Type B pancreatic cell (in vitro differentiated cells): ENCODE data around the gene AFDN. TPM values are rescaled to one million over a fixed set of nuclear protein-coding genes. Genes with fewer than 3 reads are reported as not detected.

Source experiments
- DNase-seq: peaks from one replicate; pipeline ENCODE4 v3.0.0; 2021; ENCODE audit warnings: mixed read lengths; ENCODE audit not compliant: unreplicated experiment; ENCODE audit errors: extremely low spot score
- H3K27ac Mint-ChIP-seq: 2 replicates; pipeline ENCODE4 v1.8.0; 2021; ENCODE audit warnings: mild to moderate bottlenecking, mixed read lengths
- H3K27me3 Mint-ChIP-seq: 2 replicates; pipeline ENCODE4 v1.8.0; 2021; ENCODE audit warnings: mixed read lengths
- H3K36me3 Mint-ChIP-seq: 2 replicates; pipeline ENCODE4 v1.8.0; 2021; ENCODE audit warnings: mixed read lengths
- H3K4me1 Mint-ChIP-seq: one replicate; pipeline ENCODE4 v1.8.0; 2021; ENCODE audit warnings: mixed read lengths; ENCODE audit not compliant: unreplicated experiment
- H3K4me3 Mint-ChIP-seq: 2 replicates; pipeline ENCODE4 v1.8.0; 2021; ENCODE audit warnings: mild to moderate bottlenecking, mixed read lengths
- H3K9me3 Mint-ChIP-seq: 2 replicates; pipeline ENCODE4 v1.8.0; 2021; ENCODE audit warnings: mixed read lengths
- CTCF ChIP-seq: fragments of 200-600 bp; sonication (generic); conservative IDR thresholded peaks from 2 replicates; pipeline ENCODE4 v1.5.0; 2021; ENCODE audit warnings: antibody characterized with exemption, mild to moderate bottlenecking
- total RNA-seq: library from RNA; stranded (reverse); gene quantifications from 2 replicates; pipeline ENCODE4 v1.2.1, GENCODE V29; 2021; ENCODE audit warnings: low replicate concordance

Gene AFDN
- total RNA-seq, 1 donor from 2014 or later, result 154 TPM

- peak overlapping the region; percentile 95 for H3K27ac Mint-ChIP-seq
- H3K36me3 Mint-ChIP-seq, result no peaks in the 10 kb centered on the region
- peaks cover 13% of the 10 kb centered on the region for H3K27me3 Mint-ChIP-seq
- TF ChIP-seq CTCF, result no peak
- H3K4me3 Mint-ChIP-seq, result peak overlapping the region; percentile 98
- DNase-seq, result no peak
- peaks cover 54% of the 10 kb centered on the region for H3K4me1 Mint-ChIP-seq
- H3K9me3 Mint-ChIP-seq, result no peaks in the 10 kb centered on the region
Observed at GRCh38 chr6:167828325-167828956, 1.7 kb downstream of the AFDN start.

DNA sequence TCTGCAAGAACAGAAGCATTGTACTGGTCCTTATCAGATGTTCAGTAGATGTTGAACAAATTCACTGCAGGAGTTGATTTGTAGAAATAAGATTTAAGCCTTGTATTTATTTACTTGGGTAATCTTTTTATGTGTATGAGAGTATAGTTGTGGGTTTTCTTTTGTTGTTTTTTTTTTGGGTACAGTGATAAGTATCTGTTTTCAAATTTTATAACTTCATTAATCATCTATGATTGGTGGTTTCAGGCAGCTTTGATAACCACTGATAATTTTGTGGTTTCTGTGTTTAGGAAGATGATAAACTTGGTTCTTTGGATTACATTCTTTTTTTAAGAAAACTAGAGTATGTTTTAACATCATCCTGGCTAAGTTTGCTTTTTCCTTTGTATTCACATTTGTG, 2.8 kb downstream of the AFDN start:
- Mint-ChIP-seq H3K9me3 (no peaks in the 10 kb centered on the region), H3K4me1 (peaks cover 59% of the 10 kb centered on the region), H3K4me3 (peak overlapping the region; percentile 98), H3K27ac (peak overlapping the region; percentile 7), H3K36me3 (no peaks in the 10 kb centered on the region), H3K27me3 (peaks cover 13% of the 10 kb centered on the region)
- no peak for DNase-seq
- no peak for TF ChIP-seq CTCF

GRCh38 chr6:167831281-167831828, 4.6 kb downstream of the AFDN start:
- Mint-ChIP-seq H3K9me3 (no peaks in the 10 kb centered on the region), H3K4me1 (peaks cover 61% of the 10 kb centered on the region), H3K27me3 (peaks cover 7% of the 10 kb centered on the region), H3K4me3 (peak overlapping the region; percentile 17), H3K27ac (no peak overlapping the region), H3K36me3 (no peaks in the 10 kb centered on the region)
- no peak for DNase-seq
- no peak for TF ChIP-seq CTCF

GRCh38 chr6:167832497-167833395, 6.0 kb downstream of the AFDN start:
- Mint-ChIP-seq H3K27me3 (peaks cover 7% of the 10 kb centered on the region), H3K36me3 (no peaks in the 10 kb centered on the region), H3K4me3 (peak overlapping the region; percentile 65), H3K9me3 (no peaks in the 10 kb centered on the region), H3K27ac (peak overlapping the region; percentile 87), H3K4me1 (peaks cover 62% of the 10 kb centered on the region)
- no peak for DNase-seq
- no peak for TF ChIP-seq CTCF

- H3K36me3 Mint-ChIP-seq, result no peaks in the 10 kb centered on the region
- H3K4me1 Mint-ChIP-seq, result peaks cover 59% of the 10 kb centered on the region
Observed at GRCh38 chr6:167833396-167833763, 6.7 kb downstream of the AFDN start.

More at GRCh38 chr6:167833396-167833763, 6.7 kb downstream of the AFDN start:
- no peak for DNase-seq
- H3K9me3 Mint-ChIP-seq, result no peaks in the 10 kb centered on the region
- peaks cover under 1% of the 10 kb centered on the region for H3K27me3 Mint-ChIP-seq
- no peak for TF ChIP-seq CTCF
- peak overlapping the region; percentile 65 for H3K4me3 Mint-ChIP-seq
- H3K27ac Mint-ChIP-seq, result peak overlapping the region; percentile 87
